GM19035 (cell line): ENCODE data around the gene NMUR2.

Source experiments
- ATAC-seq: cut with Tn5 transposase; IDR thresholded peaks from one replicate; pipeline ENCODE4 v1.9.1; 2021; ENCODE audit not compliant: unreplicated experiment

NMUR2 gene

DNA sequence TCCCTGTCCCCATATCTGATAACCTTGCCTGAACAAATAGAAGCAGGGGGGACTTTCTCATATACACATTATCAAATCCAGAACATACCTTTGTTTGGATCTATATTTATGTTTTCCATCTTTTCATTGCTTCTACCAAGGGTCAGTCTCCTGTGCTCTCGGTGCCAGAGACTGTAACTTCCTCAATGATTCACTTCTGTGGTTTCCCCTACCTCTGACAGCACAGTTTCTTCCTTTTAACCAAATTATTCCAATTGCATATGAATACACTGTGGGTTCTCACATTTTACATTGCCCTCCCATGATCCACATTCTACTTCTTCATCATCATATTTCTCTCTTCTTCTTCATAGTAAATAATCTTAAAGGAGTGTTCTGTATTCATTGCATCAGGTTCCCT lies 32.2 kb downstream of the NMUR2 start:
- no peak for ATAC-seq

DNA sequence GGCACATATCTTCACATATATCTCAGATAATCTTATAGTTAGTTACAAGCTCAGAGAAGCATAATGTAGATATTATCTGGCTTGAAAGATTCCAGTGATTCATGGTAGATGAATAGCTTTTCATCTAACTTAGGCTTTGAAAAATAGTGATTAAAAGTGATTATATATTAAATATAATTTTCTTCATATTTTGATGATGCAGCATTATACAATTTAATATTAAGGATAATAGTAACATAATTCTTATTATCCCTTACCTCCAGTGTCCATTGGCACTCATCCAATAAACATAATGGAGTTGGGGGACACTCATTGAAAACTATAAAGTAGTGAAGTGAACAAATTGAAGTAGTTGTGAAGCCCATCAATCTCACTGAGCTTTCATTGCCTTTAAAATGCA lies 35.8 kb downstream of the NMUR2 start:
- ATAC-seq = no peak

DNA sequence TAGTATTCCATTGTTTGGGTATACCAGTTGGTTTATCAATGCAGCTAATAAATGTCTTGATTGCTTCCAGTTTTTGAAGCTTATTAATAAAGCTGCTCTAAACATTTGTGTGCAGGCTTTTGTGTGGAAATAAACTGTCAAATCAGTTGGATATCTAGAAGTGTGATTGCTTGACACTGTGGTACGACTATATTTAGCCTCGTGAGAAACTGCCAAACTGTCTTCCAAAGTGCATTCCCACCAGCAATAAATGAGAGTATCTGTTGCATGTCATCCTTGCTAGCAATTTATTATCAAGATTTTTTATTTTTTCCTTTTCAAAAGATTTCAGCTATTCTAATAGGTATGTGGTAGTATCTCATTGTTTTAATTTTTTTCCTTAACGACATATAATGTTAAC lies 37.5 kb downstream of the NMUR2 start:
- no peak for ATAC-seq

DNA sequence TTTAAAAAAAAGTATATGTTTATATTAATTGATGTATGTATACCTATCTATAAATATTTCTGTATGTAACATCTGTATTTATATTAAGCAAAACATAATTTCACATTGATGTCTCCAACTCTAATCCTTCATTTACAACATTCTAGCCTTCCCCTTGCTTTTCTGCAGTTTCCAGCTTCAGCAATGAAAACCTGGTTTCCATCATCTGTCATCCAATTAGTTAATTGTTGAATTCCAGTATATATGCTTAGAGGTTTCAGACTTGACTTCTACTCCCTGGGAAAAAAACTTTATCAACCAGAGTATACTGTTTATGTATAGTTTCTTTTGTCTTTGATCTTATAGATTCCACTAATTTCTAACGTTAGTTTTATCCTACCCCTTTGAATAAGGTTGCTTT lies 38.4 kb downstream of the NMUR2 start:
- ATAC-seq = no peak

DNA sequence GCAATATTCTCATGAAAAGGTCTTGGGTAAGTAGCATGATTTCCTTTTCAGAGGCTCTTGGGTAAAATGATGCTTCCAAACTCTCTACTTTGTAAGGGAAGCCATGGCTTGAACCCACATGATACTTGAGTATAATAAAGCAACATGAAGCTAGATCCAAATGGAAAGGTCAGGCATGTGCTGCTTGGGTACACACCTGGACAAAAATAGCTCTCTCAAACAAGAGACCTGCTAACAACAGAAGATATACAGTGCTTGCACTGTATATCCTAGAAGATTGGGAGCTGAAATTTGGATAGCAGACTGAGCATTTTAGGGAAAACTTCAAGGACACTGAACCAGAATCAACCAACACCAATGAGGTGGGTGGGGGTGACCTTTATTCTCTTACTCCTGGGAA lies 40.2 kb downstream of the NMUR2 start:
- ATAC-seq = no peak

DNA sequence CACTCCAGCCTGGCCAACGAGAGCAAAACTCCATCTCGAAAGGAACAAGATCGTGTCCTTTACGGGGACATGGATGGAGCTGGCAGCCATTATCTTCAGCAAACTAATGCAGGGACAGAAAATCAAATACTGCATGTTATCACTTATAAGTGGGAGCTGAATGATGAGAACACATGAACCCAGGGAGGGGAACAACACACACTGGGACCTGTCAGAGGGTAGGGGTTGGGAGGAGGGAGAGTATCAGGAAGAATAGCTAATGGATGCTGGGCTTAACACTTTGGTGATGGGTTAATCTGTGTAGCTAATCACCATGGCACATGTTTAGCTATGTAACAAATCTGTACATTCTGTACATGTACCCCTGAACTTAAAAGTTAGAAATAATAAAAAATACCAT lies 40.9 kb downstream of the NMUR2 start:
- ATAC-seq = no peak

DNA sequence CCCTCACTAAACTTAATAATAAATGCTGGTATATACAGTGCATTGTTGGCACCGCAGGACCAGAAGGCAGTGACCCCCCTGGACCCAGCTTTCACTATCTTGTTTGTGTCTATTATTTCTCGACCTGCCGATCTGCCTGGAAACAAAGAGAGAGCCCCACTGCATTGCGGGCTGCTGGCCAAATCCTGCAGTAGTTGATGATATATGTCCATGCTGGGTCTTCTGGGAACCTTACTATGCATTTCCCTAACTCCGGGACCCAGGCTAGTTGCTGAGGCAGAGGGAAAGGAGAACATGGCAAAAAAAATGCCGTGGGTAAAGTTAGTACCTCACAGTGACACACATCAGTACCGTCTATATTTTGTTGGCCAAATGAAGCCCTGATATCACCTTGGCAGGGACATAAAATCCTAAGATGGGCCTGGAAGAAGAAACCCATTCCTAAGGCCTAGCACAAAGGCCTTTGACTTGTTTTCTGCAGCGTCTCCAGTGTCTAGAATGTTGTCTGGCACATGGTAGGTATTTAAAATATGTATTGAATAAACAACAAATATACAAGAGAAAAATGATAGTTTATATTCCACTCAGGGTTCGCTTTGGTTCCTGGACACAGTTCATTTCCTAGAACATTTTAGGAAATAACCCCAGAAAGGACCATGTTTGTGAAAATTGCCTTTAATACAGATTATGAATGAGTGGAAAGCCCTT lies 46.1 kb downstream of the NMUR2 start:
- no peak for ATAC-seq

DNA sequence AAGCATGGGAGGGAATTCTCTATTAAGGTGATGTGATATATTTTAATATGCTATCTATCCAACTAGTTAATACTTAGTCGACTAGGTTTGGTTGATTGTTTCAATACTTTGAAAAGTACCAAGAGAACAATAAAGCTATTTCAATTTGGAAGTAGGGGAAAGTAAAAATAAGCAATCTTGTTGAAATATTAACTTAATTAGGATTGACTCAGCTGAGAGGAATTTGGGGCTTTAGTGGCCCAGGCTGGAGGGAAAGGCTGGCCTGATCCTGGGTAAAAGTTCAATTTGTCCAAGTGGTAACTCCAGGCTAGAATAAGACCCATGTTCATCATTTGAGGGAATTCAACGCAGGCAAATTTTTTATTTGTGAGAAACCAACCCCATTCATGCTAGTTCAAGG lies 48.6 kb downstream of the NMUR2 start:
- ATAC-seq = no peak

GRCh38 chr5:152355061-152355460 lies 50.0 kb downstream of the NMUR2 start:
- ATAC-seq = no peak

- no peak for ATAC-seq
These were observed 52.1 kb downstream of the NMUR2 start for GRCh38 chr5:152353001-152353400.

- peak; percentile 96 for ATAC-seq
These were observed 55.2 kb downstream of the NMUR2 start for GRCh38 chr5:152349683-152350526.
